Esophagus muscularis mucosa (tissue), 4 donors: ENCODE measurements around the gene OTP.

Experiments used
- CTCF ChIP-seq, 3 experiments: fragments of 200-600 bp in 2 of 3; fragments of 450-650 bp in 1 of 3; sonication (generic) in 2 of 3; IDR thresholded peaks; one replicate each; pipeline ENCODE4 v1.5.1; 2017 to 2019; ENCODE audit warnings: antibody characterized with exemption in 3 of 3, mild to moderate bottlenecking in 2 of 3, moderate library complexity in 1 of 3
- EP300 ChIP-seq: sonication (generic); formaldehyde crosslinking; IDR thresholded peaks from one replicate; pipeline ENCODE4 v1.6.1; 2017; ENCODE audit warnings: antibody characterized with exemption
- POLR2A ChIP-seq: fragments of 450-650 bp; IDR thresholded peaks from one replicate; pipeline ENCODE4 v1.6.1; 2017; ENCODE audit warnings: antibody characterized with exemption, moderate library complexity, mild to moderate bottlenecking, low read depth
- POLR2AphosphoS5 ChIP-seq, 2 donors: sonication (generic); formaldehyde crosslinking; IDR thresholded peaks; one replicate each; pipeline ENCODE4 v1.6.1; 2017; ENCODE audit warnings: antibody characterized with exemption in 2 of 2

GRCh38 chr5:77658662-77659061 lies 20.1 kb upstream of the OTP start:
- TF ChIP-seq CTCF (IDR thresholded peaks at IDR 0.05): no peak
- no peak for TF ChIP-seq POLR2A
- no peak for TF ChIP-seq EP300
- TF ChIP-seq POLR2AphosphoS5 (IDR thresholded peaks at IDR 0.05): no peak
